GM18858 (cell line): ENCODE measurements around the gene ELOB.

Experiments
- ATAC-seq: cut with Tn5 transposase; IDR thresholded peaks from one replicate; pipeline ENCODE4 v1.9.1; 2021; ENCODE audit not compliant: unreplicated experiment

ELOB gene

GRCh38 chr16:2784358-2785100 lies 7.4 kb upstream of the ELOB start:
- no peak for ATAC-seq

- ATAC-seq = no peak
These were observed 6.7 kb upstream of the ELOB start for GRCh38 chr16:2783581-2784357.

GRCh38 chr16:2782583-2783351 lies 5.7 kb upstream of the ELOB start:
- no peak for ATAC-seq

- ATAC-seq = no peak
These were observed 3.2 kb upstream of the ELOB start for GRCh38 chr16:2779978-2780898.

- ATAC-seq = no peak
These were observed 2.3 kb upstream of the ELOB start for GRCh38 chr16:2779151-2779920.

GRCh38 chr16:2778630-2778958 lies 1.5 kb upstream of the ELOB start:
- no peak for ATAC-seq

- ATAC-seq = no peak
These were observed 986 bp upstream of the ELOB start for GRCh38 chr16:2777903-2778629.

- peak; percentile 21 for ATAC-seq
These were observed 460 bp downstream of the ELOB start for GRCh38 chr16:2776500-2777139.

GRCh38 chr16:2775765-2776499 lies 1.1 kb downstream of the ELOB start:
- no peak for ATAC-seq

GRCh38 chr16:2775131-2775716 lies 1.9 kb downstream of the ELOB start:
- no peak for ATAC-seq

GRCh38 chr16:2774161-2774891 lies 2.8 kb downstream of the ELOB start:
- ATAC-seq = no peak

GRCh38 chr16:2773188-2773968 lies 3.7 kb downstream of the ELOB start:
- no peak for ATAC-seq

GRCh38 chr16:2771496-2772402 lies 5.3 kb downstream of the ELOB start:
- ATAC-seq = no peak

- no peak for ATAC-seq
These were observed 6.8 kb downstream of the ELOB start for GRCh38 chr16:2770057-2770951.
